Suppressor macrophage (primary cell): ENCODE data around the gene VSTM4.

Source experiments
- DNase-seq, 4 experiments: peaks; one replicate each; pipeline ENCODE4 v3.0.0-alpha.2; 2020 to 2022

The VSTM4 gene

DNA sequence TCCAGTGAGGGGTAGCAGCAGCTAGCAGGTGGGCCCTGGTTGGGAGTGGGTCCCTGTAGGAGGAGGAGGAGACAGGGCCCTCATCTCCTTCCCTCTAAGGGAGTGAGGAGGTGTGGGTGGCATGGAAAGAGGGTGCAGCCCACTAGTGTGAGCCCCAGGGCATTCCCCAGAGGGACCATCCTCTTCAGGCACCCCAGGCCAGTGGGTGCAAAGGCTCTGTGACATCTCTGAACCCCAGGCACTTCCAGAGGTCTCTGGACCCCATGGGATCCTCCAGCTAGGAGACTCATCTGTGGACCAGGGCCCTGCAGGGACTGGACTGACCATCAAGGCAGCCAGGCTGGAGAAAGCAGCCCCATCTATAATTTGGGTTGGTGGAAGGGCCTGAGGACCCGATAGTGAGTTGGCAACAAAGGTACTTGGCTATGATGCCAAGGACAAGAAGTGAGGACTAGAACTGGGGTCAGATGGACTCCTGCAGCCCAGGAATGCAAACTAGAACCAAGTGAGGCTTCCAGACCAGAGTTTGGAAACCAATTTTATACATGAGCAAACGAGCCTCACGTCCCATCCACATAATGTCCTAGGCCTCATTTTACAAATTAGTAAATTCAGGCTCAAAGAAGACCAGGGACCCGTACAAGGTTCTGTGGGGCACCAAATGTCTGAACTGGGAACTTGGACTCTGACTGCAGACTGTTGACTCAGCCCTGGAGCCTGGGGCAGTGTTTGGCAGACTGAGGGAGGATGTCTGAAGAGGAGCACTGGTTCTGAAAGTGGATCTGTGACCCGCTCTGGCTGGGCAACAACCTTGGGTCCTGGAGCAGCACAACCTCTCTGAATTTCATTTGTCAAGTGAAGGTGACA is 1.4 kb upstream of the VSTM4 start:
- no peak for DNase-seq

DNA sequence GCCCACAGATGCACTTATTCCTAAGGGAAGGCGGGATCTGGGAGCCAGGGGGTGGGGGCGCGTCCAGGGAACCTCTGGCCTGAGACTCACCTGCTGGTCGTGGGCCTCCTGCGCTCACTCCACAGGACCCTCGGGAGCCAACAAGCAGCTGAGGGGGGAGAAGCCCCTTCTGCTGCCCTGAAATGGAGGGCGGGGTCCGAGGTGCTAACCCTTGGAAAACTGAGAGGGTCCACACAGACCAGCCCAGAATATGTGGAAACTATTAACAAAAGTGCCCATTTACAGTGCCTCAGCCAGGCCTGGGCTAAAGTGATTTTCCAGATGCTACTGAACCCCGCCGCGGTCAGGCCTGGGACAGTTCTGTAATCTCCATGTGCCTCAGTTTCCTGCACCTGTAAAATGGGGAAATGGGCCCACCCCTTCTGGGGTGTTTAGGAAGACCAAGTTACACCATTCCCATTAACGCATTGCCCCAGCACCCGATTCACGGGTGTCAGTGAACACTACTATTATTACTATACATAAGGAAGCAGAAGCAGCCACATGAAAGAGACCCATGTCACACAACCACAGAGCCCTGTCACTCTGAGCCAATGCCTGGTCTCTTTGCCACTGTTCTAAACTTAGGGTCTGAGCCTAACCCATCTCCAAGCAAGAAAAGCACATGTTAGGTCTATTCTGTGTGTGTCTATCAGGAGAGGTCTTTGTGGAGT is 630 bp upstream of the VSTM4 start:
- peak in 1 of 4 experiments; percentile 12 for DNase-seq

DNA sequence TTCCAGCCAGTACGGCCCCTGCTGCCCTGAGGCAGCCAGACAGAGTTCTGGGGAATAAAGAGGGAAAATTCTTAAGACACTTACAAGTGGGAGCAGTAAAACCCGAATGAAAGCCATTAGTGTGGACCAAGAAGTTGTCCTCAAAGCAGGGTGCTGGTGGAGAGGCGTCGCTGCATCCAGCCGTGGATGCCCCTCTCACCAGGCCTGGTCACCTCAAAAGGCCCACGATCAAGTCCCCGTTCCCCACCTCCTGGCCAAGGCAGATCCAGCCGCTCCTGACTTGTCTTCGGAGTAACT is 656 bp downstream of the VSTM4 start:
- no peak for DNase-seq

DNA sequence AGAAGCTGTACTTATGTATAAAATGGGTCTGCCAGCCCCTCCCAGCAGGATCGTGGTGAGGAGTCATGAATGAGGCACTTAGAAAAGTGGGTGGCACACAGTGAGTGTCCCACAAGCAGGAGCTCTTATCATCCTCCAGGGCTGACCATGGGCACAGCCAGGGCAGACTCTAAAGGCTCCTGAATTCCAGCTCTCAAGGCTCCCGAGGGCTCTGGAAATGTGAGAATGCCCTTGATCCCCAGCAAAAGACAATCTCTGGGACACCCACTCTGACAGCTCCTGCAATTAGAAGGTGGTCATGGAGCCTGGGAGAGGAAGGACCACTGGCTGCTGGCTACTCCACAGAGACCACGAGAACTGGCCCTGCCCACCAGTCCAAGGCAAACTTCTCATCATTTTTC is 1.6 kb downstream of the VSTM4 start:
- DNase-seq, result no peak

DNA sequence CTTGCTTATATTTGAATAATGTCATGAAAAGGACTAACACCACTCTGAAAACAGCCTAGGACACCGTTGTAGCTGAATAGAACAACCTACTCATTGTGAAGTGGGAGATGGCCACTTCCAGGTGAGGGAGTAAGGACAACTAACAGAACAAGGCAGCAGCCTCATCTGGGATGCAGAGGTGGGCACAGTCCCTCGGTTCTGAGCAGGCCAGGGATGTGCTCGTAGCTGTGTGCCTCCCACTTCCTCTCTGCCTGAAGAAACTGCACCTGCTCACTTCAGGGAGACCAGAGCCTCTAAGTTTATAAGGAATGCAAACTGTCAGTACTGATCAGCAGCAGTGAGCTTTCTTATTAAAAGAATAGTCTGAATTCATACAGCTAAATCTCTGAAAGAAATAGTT is 2.5 kb downstream of the VSTM4 start:
- no peak for DNase-seq

DNA sequence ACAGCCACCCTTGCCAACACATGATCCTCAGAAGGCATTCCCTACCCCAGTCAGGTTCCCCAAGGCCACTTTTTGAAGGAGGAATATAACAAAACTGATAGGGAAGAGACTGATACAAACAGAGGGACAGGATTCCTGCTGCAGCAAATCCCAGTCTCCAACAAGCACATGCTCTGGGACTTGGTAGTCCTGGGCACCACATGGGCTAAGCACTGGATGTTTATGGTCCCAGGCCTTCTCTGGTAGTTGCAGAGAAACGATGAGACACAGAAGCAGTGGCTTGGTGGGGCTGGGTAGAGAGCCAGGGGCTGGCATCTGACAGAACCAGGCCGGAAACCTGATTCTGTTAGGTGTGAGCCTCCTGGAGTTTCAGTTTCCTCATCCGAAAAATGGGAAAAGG is 3.2 kb downstream of the VSTM4 start:
- DNase-seq, result no peak

DNA sequence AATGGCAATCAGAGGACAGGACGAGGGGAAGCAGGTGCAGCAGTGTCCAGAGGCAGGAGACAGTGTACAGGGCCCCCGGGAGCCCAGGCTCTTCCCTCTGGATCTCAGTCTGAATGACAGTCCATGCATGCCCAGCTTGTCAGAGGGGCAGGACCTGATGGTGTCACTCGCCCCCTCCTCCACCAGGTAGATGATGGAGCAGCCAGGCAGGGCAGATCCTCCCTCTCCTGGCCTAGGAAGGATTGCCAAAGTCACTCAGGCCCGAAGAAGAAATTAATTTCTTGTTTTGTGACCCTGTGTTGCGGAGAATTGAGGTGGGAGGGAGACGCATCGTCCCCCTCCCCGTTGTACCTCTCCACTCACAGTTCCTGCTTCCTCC is 4.0 kb downstream of the VSTM4 start:
- DNase-seq, result no peak

DNA sequence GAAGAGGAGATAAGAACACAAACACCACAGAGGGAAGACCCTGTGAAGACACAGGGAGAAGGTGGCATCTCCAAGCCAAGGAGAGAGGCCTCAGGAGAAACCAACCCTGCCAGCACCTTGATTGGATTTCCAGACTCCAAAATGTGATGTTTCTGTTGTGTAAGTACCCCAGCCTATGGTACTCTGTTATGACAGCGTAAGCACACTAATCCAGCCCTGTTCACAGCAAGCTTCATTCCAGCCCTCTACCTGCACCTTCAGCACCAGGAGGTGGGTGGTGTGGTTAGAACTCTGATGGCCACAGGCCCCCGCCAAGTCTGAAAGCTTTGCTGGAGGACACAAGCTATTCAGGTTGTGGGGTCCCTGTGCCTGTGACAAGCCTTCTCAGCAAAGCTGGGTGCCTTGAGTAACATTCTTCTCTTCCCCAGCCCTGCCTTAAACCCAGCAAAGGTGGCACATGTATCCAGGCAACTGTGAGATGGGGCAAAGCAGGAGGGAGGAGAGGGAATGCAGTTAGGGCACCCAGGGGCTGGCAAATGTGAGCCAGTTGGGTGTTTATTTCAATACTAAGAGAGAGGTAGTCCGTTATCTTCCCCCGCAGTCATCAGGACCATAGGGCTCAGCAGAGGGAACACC is 4.5 kb downstream of the VSTM4 start:
- no peak for DNase-seq

DNA sequence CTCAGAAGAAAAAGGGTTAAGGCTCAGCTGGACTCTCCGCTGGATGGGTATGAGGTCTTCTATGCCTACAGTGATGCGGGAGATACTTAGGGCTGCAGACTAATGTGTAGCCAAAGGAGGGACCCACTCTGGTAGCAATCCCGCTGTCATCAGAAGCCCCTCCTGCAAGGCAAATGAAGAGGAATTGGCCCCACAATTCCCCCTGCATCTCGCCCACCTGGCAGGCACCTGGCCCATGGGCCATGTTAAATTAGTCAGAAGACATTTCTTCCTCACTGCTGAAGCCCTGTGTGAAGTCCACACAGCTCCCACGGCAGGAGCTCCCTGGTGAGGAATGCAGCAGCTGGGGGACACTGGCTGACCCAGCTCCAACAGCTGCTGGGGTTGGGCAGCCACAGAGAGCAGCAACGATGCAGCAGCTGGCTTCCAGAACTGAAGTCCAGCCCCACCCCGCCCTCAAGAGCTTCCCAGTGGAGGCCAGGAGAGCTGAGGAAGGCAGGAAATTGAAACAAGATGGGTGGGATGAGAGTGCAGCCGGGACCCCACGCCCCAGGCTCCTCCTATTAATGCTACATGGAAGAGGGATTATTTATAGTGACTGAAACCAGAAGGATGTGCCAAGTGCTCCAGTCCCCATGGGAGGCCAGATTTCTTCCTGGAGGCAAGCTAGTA is 5.5 kb downstream of the VSTM4 start:
- no peak for DNase-seq

DNA sequence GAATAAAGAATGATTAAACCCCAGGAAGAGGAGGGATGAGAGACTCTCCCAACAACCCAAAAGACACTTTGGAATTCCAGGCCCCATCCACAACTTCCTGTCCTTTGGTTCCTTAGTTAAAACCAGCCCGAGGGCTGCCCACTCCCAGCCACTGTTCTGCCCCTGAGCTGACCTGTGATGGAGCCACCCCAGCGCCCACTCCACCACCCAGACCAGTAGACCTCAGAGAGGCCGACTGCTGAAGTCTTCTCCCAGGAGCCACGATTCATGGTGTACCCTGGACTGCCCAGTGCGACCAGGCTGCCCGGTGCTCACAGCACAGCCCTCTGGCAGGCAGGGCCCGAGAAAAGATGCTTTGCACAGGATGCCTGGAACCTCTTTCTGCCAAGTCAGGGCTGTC is 6.7 kb downstream of the VSTM4 start:
- no peak for DNase-seq

DNA sequence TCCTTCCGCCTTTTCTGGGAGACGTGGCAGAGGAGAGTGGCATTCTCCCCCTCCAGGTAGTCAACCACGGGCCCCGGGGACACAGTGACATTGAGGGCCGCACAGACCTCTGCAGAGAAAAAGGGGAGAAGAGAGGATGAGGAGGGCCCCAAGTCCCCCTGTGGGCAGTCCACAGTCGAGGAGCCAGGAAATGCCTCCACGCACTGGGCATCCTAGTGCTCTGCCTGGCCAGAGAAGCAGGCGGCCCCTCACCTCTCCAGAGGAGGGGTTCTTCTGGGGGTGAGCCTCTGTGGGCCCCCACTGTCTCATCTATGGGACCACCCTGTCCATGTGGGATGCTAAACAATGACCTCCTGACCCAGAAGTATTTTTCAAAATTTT is 7.4 kb downstream of the VSTM4 start:
- no peak for DNase-seq

DNA sequence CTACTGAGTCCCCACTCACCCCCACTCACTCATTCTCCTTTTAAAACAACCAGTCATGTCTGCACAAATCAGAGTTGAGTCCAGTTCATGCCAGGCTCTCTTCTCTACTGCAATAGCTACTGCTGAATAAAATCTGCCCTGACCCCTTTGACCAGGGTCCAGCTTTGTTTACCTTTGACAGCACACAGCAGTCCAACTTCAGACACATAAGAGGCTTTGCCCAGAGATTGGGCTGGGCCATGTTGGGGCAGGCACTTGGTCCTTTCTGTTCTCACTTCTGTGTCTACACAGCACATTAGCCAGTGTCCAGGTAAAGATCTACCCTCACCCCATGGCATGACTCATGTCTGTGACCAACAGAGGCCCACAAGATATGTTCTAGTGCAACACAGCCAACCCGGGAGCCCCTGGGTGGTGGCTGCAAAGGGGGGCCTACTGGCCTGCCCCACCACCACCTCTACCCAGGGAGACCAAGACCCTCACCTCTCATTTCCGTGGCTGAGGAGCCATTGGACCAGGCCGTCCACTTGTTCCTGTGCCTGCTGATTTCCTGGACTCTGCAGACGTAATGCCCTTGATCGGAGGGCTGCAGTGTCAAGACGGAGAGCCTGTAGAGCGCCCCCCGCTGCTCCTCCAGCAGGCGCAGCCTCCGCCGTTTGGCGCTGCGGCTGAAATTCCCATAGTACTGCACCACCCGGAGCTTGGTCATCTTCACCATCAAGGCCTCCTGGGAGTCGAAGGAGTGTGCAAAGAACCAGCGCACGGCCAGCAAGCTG is 8.0 kb downstream of the VSTM4 start:
- DNase-seq, result no peak

DNA sequence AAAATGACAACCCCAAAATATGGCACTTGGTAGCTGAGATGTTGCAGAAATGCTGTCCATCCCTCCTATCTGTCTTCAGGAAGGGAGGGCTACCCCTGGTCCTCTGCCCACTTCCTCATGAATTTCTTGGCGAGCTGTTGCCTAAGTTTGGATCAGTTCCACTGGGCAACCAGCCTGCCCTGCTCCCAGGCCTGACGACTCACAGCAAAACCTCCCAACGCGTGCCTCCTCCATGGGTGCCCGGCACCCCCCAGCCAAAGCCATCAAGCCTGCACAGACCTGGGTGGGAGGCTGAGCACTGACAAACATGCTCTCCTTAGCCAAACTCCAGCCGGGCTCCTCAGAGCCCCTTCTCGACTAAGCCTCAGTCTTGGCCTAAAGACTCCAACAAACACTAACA is 8.9 kb downstream of the VSTM4 start:
- peak in 3 of 4 experiments; percentile 11 to 30 (median 25) for DNase-seq

DNA sequence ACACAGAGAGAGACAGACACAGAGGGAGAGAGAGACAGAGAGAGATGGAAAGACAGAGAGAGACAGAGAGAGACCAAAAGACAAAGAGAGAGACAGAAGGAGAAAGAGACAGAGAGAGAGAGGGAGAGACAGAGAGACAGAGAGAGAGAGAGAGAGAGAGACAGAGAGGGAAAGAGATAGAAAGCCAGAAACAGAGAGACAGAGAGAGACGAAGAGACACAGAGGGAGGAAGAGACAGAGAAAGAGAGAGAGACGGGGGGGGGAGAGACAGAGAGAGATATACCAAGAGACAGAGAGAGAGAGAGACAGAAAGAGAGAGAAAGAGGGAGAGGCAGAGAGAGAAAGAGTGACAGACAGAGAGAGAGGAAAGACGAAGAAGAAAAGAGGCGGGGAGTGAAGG is 10.2 kb downstream of the VSTM4 start:
- DNase-seq, result no peak

DNA sequence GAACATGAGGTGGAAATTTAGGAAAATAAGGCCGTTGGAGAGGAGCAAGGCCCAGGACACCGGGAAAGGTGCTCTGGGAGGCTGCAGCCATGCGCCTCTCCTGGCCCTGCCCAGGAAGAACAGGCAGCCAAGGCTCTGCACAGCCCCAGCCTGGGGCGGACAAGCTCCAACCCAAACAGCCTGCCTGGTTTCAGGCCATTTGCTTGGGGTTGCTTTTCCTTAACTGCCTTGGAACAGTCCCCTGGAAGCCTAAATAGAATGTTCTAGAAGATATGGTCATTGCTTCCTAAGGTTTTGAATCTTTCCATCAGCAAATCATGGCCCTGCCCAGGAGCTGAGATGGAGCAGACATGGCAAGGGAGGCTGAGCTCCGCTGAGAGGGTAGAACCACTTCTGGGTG is 11.0 kb downstream of the VSTM4 start:
- DNase-seq, result no peak

DNA sequence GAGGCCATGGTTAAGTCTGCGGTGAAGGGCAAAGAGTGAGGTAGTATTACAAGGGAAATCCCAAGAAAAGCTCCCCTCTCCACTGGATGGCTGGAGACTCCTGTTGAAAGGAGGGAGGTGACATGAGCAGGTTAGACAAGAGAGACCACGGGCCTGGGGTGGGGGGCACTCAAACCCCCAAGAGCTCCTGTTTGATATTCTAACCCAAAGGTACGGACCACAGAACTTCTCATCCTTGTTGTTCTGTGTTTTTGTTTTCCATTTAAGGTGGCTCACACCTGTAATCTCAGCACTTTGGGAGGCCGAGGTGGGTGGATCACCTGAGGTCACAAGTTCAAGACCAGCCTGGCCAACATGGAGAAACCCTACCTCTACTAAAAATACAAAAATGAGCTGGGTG is 11.6 kb downstream of the VSTM4 start:
- DNase-seq, result no peak

DNA sequence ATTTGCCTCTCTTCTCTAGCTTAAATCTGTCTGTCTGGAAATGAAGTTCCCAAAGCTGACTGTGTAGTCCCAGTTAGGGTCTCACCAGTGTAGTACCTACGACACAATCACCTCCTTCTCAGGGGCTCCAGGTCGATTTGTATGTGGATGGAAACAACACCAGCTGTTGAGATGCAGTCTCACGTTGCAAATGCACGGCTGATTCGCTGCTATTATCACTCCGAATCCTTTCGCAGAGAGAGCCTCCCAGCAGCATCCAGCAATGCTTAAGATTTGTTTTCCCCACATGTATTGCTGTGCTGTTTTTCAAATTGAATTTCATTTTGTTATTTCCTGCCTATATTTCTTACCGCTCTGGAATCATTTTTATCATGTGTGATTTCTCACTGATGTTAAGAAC is 16.3 kb downstream of the VSTM4 start:
- no peak for DNase-seq

DNA sequence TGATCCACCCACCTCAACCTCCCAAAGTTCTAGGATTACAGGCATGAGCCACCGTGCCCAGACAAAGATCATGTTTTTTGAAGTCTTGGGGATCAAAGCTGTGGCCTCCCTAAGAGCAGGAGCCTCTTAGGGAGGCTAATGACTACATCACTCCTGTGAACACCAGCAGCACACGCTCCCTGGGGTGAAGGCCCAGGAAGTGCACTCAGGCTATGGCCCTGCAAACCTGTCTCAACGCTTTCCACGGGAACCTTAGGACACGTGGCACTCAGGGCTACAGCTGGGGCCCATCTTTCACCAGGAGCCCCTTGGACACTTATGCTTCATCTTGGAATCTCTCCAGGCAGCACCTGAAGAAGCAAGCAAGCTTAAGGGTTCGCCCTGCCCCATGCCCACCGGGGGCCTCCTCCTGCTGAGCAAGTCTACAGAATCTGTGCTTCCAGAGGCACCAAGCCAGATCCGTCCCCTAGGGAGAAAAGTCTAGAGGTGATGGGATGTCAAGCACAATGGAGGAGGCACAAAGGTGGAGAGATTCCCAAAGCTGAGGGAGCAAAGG is 18.4 kb downstream of the VSTM4 start:
- DNase-seq, result no peak

DNA sequence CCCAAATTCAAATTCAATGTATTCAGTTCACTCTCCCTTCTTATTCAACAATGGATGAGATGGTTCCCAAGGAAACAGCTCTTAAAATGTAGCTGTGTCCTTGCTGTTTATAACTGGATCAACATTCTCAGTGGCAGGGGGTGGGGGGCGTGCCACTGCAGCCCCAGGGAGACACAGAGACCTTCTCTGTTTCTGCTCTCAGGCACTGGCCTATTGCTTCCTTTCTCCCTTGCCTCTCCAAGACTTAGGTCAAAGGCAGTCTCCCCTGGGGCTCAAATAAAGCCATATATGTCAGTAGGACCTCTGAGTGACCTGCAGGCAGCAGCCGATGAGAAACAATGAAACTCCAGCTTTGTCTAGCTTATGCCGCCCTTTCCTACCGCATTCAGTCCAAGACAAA is 20.7 kb downstream of the VSTM4 start:
- no peak for DNase-seq

DNA sequence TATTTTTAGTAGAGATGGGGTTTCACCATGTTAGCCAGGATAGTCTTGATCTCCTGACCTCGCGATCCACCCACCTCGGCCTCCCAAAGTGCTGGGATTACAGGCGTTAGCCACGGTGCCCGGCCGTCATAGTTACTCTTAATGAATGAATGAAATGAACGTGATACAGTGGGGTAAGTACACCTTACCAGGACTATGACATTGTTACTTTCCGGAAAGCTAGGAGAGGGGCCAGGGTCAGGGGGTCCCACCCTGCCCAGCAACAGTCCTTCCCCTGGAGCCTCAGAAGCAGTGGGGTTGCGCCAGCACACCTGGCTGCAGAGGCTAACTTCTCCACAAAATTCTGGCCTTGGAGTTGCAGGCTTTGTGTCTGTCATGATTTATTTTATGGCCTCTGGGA is 21.4 kb downstream of the VSTM4 start:
- DNase-seq, result no peak

DNA sequence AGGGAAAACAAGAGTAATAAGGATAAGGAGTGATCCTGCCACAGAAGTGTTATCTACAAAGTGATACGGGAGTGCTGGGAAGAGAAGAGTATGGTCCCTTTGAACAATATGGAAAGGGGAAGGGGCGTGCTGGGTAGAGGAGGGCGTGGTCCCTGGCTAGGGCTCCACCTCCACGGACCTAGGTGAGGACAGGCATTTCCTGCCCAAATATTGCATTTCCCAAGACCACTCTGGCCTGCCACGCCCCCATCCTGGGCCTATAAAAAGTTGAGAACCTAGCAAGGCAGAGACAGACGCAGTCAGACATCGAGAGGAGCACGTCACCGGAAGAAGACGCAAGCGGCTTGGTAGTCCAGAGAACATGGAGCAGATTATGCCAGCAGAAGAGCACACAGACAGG is 22.8 kb downstream of the VSTM4 start:
- DNase-seq, result no peak

DNA sequence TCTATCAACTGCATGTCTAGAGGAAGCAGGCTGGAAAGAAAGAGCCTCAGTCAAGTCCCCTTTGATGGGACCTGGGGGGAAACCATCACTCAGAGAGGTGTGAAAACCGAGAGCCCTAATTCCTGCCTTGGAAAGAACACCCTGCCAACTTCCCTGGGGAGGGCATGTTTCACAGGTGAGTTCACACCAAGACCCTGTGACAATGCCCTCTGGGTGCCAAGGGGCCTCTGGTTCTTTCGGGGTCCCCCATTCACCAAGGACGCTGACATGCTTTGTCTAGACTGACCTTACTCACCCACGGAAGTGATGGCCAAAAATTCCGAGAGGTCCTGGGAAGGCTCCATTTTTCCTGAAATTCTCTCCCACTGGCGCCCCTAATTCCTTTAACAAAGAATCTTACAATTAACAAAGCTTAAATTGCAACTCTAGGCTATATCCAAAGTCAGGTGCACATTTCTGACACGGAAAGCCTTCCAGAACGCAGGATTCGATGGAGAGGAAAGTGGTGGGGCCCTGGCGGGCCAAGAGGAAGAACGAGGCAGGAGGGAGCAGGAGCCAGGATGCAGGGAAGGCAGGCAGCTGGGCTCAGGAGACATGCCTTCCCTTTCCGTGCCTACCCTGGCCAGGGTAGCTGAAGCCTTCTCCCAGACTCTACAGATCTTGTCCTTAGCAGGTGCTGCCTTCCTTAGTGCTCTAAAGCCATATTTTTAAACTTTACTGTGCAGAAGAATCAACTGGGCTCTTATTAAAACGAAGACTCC is 23.7 kb downstream of the VSTM4 start:
- no peak for DNase-seq
